HG02610 (cell line): ENCODE data around the gene NECTIN2.
A peak's percentile ranks its signal among the peaks of the same experiment; 100 is the strongest.
"Not testable (repeated sequence)": the region's sequence is repeated elsewhere in the genome, so short reads cannot be mapped to it uniquely, and the experiment has no call there.

ENCODE experiments used
- ATAC-seq: cut with Tn5 transposase; IDR thresholded peaks from one replicate; pipeline ENCODE4 v1.9.1; 2021; ENCODE audit warnings: mild to moderate bottlenecking, moderate library complexity; ENCODE audit not compliant: unreplicated experiment

Gene NECTIN2

DNA sequence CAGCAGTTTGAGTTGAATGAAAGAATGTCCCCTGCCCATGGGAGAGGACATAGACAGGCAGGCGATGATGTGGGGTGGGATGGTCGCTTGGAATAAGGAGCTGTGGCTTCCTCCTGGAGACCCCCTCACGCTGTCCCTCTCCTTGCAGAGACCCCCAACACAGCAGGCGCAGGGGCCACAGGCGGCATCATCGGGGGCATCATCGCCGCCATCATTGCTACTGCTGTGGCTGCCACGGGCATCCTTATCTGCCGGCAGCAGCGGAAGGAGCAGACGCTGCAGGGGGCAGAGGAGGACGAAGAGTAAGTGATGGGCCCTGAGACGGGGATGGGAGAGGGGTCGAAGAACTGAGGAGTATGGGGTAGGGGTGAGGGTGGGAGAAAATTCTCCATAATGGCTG lies 36.0 kb downstream of the NECTIN2 start:
- no peak for ATAC-seq

DNA sequence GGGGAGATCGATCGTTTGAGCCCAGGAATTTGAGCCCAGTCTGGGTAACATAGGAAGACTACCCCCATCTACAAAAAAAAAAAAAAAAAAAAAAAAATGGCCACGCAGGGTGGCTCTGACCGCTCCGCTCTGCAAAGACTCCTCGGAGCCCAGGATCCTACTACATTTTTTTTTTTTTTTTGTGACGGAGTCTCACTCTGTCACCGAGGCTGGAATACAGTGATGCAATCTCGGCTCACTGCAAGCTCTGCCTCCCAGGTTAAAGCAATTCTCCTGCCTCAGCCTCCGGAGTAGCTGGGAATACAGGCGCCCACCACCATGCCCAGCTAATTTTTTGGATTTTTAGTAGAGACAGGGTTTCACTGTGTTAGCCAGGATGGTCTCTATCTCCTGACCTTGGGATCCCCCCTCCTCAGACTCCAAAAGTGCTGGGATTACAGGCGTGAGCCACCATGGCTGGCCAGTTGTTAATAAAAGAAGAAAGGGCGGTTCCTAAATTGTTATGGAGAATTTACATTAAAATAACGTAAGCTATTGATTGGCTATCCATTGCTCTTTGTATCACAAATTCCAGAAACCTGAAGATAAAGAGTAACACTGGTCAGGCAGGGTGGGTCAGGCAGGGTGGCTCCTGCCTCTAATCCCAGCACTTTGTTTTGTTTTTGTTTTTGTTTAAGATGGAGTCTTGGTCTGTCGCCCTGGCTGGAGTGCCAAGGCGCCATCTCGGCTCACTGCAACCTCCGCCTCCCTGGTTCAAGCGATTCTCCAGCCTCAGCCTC lies 36.7 kb downstream of the NECTIN2 start:
- ATAC-seq: not testable (repeated sequence)

- no peak for ATAC-seq
These were observed 37.8 kb downstream of the NECTIN2 start for GRCh38 chr19:44883922-44884321.

DNA sequence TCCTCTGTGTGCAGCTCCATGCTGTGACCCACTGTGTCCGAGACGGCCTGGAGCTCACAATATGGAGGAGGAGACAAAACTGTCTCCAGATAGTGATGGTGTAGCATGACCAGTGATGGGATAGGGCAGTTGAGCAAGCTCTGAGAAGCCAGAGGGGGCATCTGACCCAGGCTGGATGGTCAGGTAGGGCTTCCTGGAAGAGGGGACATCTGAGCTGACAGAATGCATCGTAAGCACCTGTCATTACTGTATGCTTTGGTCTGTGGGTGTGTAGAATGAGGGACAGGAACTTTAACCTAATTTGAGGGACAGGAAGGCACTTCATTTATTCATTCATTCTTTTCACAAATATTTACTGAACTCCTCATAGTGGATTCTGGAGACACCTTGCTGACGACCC lies 38.5 kb downstream of the NECTIN2 start:
- ATAC-seq: no peak

GRCh38 chr19:44886141-44886540 lies 40.0 kb downstream of the NECTIN2 start:
- no peak for ATAC-seq

DNA sequence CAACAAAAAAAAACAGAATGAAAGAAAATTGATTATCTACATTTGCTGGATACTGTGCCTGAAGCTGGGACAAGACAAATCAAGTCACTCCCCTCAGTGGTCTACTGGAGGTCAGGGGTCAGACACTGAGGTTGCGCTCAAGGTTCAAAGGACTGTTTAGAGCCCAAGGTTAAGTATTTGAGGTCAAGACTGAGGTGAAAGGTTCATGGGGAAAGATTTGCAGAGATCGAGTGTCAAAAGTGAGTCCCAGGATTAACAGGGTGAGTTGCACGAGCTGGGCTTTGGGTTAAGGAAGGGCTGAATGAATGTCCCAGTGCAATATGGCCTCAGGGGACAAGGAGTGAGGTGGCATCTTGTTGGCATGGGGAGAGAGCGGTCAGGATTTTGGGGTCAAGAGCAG lies 41.6 kb downstream of the NECTIN2 start:
- ATAC-seq: no peak

DNA sequence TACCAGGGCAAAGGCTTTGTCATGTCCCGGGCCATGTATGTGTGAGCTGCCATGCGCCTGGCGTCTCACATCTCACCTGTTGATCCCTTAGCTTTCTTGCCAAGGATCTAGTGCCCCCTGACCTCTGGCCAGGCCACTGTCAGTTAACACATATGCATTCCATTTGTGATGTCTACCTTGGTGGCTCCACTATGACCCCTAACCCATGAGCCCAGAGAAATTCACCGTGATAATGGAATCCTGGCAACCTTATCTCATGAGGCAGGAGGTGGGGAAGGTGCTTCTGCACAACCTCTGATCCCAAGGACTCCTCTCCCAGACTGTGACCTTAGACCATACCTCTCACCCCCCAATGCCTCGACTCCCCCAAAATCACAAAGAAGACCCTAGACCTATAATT lies 42.2 kb downstream of the NECTIN2 start:
- not testable (repeated sequence) for ATAC-seq

- no peak for ATAC-seq
These were observed 43.8 kb downstream of the NECTIN2 start for GRCh38 chr19:44889830-44890365.

GRCh38 chr19:44890366-44891015 lies 44.4 kb downstream of the NECTIN2 start:
- peak; percentile 82 for ATAC-seq

GRCh38 chr19:44891016-44891882 lies 45.2 kb downstream of the NECTIN2 start, which contains the start of gene TOMM40:
TOMM40 (plus strand) TSS chr19:44891254; CDS start chr19:44891416, 162 bp downstream.
- ATAC-seq: peak; percentile 64

DNA sequence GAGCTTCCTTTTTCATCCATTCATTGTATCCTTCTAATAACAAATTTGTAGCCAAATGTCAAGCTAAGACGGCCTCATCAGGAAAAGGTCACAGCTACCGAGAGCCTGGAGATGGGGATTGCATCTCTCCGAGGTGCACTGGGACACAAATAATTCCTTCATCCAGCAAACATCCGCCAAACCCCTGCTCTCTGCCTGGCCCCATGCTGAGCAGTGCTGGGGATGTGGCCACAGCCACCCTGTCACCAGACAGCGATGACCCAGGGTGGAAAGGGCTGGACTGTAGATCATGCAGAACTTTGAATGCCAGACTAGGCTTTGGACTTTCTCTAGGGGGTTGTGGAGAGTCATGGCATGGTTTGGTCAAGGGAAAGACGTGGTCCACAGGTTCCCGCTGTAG lies 46.8 kb downstream of the NECTIN2 start:
- no peak for ATAC-seq

DNA sequence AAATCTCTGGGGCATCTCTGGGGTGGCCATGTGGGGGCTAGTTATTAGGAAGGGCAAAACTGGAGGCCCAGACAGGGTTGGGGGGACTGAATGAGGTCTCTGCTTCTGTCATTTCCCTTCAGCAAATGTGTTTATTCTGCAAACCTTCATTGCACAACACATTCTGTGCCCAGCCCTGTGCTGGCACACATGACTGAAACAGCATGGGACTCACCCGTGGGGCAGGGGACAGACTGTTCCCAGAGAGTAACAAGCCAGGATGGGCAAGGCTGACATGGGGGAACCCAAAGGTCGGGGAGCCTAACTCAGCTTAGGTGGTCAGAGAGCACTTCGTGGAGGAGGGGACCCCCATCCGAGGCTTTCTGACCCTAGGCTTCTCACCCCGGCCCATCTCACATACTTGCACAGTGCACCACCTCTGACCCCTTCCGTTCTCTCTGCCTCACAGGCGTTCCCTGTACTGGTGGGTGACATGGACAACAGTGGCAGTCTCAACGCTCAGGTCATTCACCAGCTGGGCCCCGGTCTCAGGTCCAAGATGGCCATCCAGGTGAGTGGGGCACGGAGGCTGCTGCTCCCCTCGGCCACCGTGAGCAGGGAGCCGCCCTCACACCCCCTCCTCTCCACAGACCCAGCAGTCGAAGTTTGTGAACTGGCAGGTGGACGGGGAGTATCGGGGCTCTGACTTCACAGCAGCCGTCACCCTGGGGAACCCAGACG lies 47.4 kb downstream of the NECTIN2 start:
- no peak for ATAC-seq

- no peak for ATAC-seq
These were observed 47.9 kb downstream of the NECTIN2 start for GRCh38 chr19:44894052-44894400.

GRCh38 chr19:44894946-44895345 lies 48.8 kb downstream of the NECTIN2 start:
- ATAC-seq: no peak

- no peak for ATAC-seq
These were observed 51.7 kb downstream of the NECTIN2 start for GRCh38 chr19:44897835-44898234.

- no peak for ATAC-seq
These were observed 54.5 kb downstream of the NECTIN2 start for GRCh38 chr19:44900328-44901244.

GRCh38 chr19:44903216-44903601 lies 57.1 kb downstream of the NECTIN2 start:
- ATAC-seq: no peak

DNA sequence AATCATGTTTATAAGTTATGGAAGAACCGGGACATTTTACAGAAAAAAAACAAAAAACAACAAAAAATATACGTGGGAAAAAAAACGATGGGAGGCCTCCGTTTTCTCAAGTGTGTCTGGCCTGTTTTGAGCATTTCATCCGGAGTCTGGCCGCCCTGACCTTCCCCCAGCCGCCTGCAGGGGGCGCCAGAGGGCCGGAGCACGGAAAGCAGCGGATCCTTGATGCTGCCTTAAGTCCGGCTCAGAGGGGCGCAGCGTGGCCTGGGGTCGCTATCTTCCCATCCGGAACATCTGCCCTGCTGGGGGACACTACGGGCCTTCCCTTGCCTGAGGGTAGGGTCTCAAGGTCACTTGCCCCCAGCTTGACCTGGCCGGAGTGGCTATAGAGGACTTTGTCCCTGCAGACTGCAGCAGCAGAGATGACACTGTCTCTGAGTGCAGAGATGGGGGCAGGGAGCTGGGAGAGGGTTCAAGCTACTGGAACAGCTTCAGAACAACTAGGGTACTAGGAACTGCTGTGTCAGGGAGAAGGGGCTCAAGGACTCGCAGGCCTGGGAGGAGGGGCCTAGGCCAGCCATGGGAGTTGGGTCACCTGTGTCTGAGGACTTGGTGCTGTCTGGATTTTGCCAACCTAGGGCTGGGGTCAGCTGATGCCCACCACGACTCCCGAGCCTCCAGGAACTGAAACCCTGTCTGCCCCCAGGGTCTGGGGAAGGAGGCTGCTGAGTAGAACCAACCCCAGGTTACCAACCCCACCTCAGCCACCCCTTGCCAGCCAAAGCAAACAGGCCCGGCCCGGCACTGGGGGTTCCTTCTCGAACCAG lies 57.7 kb downstream of the NECTIN2 start:
- no peak for ATAC-seq
